Measurements from ENCODE around the gene NID1.
"Not testable (repeated sequence)": the region's sequence is repeated elsewhere in the genome, so short reads cannot be mapped to it uniquely, and the experiment has no call there.

The NID1 gene

DNA sequence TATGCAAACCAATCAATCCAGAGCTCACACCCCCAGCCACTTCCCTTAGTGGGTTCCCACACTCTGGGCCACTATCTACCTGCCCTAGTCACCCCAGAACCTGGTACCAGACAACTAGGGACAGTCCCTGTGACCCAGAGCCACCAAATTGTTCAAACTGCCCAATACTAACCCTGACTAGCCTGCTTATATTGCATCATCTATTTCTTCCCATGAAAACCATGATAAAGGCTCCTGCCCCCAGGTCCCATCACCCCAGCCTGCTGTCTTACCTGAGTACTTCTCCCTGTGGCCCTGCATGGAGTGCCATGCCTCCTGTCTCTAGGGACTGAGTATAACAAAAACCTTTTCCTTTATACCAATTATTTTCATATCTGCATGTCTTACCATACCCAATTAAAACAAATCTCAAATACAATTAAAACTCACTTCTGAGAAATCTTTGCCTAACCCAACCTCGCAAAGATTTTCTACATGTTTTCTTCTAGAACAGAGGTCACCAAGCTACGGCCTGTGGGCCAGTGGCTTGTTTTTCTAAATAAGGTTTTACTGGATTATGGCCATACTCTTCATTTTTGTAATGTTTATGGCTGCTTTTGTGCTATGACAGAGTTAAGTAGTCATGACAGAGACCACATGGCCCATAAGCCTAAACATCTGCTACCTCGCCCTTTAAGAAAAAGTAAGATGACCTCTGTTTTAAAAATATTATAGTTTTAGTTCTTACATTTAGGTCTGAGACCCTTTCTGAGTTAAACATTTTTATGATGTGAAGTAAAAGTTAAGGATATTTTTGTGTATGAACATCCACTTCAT lies 31.0 kb upstream of the NID1 start:
- no peak for DNase-seq

DNA sequence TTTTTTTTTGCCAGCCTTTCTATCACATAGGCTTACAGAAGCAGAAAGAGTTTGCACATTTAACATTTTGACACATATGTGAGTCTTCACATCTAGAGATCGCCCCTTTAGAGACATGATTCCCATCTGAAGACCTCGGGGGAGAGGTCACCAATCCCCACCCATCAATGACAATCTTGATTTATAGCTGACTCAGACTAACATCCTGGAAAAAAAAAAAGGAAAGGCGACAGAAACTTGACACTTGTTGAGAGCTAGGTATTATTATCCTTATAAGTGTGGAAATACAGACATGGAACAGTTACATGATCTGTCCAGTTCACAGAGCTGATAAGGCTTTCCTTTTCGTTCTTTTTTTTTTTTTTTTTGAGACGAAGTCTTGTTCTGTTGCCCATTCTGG lies 28.0 kb upstream of the NID1 start:
- no peak for DNase-seq

DNA sequence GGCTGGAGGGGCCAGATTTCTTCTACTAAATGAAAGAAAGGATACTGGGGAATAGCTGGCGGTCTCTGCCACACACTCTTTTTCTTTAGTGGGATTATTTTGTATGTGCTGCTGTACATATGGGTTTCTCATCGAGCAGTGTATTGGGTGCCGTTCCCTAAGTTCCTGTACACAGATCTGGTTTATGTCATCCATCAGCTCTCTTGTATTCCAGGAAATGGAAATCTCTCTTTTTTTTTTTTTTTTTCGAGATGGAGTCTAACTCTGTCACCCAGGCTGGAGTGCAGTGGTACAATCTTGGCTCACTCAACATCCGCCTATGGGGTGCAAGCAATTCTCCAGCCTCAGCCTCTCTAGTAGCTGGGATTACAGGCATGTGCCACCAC lies 27.0 kb upstream of the NID1 start:
- DNase-seq: no peak

DNA sequence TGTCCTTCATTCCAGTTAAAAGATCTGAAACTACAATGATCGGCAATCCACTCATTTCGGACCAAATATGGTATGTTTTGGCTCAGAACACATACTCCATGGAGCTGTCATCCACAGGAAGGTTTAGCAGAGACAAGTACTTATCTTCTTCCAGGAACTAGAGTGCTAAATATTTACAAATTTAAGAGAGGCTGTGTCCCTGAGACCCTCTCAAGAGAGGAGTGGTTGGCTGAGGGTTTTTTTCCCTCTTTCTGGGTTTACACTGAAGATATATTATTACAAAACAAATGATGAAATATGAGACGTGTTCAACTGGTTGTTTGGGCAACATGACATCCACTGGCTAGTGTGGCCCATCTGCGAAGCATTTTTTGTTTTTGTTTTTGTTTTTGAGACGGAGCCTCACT lies 25.9 kb upstream of the NID1 start:
- no peak for DNase-seq

DNA sequence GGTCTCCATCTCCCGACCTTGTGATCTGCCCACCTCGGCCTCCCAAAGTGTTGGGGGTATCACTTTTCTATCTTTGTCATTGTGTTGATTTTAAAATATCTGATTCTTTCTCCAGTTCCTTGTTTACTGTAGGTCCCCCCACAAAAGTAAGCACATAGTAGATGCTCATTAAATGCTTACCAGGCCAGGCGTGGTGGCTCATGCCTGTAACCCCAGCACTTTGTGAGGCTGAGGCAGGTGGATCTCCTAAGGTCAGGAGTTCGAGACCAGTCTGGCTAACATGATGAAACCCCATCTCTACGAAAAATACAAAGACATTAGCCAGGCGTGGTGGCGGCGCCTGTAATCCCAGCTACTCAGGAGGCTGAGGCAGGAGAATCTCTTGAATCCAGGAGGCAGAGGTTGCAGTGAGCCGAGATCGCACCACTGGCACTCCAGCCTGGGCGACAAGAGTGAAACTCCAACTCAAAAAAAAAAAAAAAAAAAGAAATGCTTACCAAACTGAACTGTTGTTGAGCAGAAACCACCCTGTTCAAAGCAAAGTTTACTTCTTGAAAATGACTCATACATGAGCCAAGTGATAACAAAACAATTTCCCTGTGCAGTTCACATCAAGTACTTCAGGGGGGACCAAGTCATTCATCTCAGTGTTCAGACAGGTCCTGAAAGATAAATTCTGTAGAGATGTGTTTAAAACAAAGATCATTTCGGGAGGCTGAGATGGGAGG lies 24.3 kb upstream of the NID1 start:
- no peak for DNase-seq

DNA sequence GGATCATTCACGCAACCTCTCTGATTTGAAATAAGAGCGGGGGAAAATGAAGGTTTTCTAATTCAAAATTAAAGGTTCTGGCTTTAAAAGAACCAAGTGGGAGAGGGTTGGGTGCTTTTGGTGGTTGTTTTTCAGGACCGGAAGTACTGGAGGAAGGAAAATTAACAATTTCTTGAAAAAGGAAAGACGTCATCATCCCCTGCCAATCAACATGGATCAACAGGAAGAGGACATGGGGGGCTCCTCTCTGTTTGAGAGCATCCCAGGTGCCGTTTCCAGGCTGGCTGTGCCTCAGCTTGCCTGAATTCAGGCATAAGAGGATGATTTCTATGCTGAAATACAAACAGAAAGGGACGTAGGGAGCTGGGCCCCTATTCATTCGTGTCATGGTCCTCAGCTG lies 21.6 kb upstream of the NID1 start:
- no peak for DNase-seq

DNA sequence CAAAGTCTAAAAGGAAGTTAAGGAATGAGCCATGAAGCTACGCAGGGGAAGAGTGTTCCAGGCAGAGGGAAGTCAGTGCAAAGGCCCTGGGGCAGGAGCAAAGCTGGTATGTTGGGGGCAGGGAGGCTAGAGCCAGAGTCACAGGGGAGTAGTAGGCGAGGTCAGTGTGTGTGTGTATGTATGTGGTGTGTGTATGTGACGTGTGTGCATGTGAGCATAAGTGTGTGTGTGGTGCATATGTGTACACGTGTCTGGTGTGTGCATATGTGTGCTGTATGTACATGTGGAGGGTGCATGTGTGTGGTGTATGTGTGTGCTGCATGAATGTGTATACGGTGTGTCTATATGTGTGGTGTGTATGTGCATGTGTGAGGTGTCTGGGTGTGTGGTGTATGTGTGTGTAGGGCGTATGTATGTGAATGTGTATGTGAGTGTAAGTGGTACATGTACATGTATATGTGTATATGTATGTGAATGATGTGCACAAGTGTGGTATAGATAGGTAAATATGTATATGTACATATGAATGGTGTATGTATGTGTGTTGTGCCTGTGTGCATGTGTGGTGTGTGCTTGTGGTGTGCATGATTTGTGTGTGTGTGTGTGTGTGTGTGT lies 20.8 kb upstream of the NID1 start:
- no peak for DNase-seq

DNA sequence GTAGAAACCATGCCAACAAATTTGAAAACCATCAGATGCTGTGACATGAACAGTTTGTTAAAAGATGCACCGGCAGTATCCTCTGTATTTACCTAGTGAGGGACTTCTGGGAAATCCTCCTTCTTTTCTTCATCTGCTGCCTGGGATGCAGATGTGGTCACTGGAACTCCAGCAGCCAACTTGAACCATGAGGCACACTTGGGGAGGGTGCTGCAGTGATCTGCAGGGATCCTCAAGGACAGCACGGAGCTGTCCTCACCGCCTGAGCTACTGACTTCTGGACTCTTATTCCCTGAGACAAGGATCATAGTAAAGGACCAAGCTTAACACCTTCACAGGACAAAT lies 19.5 kb upstream of the NID1 start:
- no peak for DNase-seq

DNA sequence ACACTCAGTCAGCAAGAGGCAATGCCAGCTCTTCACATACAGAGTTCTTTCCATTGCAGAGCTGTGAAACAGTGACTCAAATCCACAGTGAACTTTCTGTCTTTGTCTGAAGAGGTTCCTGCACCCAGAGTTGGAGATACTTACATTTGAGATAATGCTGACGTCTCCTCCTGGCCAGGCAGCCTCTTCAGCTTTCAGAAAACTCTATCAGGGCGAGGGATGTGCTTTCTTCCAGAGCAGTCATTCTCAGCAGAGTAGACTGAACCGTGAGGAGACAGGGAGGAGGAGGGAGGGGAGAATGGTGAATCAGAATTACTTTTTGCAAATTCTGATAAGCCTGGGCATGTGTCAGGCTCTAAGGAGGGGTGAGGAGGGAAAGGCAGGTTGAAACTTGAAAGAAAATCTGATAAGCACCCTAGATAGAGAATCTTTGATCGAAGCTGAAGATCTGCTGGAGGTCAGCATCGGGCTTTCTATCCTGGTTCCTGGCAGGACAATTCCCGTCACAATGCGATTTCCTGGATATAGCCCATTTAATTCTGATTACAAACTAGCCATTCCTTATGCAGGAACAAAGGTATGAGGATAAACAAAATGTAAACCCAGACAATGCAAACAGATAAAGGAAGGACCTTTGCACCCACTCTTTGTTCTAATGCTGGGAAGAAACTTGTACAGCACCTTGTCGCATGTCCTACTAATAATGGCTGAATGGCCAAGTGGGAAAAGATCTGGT lies 18.9 kb upstream of the NID1 start:
- DNase-seq: no peak

DNA sequence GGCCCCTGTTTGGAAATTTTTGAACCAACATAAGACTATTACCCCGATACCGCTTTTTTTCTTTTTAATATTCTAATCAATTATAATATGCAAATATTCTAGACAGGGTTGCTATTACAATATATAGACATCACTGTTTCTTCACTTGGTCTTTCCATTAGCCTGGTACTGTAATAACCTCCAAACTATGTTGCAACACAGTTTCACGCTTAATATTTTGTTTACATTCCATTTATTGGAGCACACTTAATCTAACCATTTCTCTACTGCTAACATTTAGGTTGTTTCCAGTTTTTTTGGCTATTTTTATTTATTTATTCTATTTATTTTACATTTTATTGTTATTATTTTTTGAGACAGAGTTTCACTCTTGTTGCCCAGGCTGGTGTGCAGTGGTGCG lies 17.6 kb upstream of the NID1 start:
- DNase-seq: no peak

DNA sequence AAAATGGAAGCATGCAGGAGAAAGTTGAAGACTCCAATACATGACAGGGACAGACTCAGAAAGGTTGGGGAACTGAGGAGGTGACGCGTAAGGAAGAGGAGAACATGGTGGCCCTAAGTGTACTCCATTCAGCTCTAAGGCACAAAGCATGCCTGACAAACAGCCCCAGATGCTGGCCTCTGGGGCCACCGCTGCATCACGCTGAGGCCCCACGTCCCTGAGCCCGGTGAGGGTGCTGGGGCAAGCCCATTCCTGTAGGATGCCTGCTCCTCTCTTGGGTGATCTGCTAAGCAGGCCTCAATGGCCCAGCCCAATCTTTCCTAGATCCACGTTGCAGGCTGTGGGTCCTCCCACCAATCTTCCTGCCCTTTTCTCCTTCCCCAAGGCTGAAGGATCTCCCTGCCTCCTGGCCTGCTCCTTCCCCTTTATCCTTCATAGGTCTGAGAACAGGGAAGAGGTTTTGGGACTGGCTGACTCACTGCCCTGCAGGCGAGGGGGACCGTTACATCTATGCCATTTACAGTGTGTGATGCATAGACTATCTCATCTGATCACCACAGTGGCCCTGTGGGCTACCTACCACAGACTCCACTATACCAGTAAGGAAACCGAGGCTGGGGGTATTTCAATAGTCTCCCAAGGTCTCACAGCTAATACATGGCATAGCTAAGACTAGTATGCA lies 16.8 kb upstream of the NID1 start:
- no peak for DNase-seq

DNA sequence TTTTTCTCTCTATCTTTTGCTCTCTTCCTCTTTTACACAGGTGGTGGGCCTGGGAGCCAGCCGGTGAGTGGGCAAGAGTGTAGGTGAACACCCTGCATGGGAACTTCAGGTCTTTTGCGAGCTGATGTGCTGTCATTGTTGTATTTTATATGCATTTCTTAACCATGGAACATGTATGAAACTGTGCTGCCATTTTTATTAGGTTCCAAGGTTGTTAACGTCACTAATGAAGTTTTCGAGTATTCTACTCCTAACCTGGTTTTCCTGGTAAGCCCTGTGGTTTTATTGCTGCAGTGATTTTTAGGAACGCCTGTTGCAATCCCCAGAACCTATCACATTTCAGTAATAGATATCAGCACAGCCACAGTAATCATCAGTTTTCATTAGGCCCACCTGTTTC lies 14.8 kb upstream of the NID1 start:
- DNase-seq: no peak

DNA sequence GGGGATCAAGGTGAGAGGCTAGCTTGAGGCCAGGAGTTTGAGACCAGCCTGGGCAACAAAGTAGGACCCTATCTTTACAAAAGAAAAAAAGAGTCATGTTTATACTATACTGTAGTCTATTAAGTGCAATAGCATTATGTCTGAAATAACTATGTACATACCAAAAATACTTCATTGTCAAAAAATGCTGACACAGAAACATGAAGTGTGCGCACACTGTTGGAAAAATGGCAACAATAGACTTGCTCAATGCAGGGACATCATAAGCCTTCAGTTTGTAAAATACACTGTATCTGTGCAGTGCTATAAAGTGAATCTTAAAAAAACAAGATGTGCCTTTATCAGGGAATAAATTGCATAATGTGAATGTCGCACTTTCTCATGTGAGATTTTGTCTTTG lies 14.1 kb upstream of the NID1 start:
- DNase-seq: no peak

DNA sequence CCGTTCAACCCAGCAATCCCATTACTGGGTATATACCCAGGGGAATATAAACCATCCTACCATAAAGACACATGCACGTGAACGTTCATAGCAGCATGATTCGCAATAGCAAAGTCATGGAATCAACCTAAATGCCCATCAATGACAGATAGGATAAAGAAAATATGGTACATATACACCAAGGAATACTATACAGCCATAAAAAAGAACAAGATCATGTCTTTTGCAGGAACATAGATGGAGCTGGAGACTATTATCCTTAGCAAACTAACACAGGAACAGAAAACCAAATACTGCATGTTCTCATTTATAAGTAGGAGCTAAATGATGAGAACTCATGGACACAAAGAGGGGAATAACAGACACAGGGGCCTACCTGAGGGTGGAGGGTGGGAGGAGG lies 13.2 kb upstream of the NID1 start:
- DNase-seq: not testable (repeated sequence)

DNA sequence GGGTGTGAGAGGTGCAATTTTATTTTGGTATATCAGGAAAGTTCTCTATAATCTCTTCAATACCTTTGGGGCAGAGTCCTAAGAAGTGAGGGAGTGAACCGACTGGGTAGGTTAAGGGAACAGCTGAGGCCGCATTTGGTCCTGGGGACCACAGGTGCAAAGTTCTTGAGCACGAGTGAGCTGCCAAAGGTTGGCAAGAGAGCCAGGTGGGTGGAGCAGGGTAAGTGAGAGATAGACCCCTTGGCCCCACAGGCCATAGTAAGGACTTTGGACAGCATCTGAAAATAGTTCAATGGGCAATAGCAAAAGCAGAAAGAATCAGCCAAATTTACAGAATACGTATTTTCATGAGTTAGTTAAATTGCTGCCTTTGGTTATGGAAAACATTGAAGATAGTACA lies 11.0 kb upstream of the NID1 start:
- DNase-seq: no peak

DNA sequence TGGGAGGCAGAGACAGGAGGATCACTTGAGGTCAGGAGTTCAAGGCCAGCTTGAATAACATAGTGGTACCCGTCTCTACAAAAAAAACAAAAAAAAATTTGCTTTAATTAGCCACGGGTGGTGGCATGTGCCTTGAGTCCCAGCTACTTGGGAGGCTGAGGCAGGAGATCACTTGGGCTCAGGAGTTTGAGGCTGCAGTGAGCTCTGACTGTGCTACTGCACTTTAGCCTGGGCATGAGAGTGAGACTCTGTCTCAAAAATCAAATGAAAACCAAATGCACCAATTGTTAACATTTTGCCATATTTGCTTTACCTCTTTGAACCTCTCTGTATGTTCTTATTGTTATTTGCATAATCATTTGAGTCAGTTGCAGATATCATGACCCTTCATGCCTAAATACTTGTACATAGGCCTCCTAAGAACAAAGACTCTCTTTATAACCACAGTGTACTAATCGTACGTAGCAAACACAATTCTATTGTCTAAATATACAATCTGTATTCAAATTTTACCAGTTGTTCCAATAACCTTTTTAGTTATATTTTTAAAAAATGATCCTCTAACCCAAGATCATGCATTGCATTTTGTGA lies 8.5 kb upstream of the NID1 start:
- no peak for DNase-seq

DNA sequence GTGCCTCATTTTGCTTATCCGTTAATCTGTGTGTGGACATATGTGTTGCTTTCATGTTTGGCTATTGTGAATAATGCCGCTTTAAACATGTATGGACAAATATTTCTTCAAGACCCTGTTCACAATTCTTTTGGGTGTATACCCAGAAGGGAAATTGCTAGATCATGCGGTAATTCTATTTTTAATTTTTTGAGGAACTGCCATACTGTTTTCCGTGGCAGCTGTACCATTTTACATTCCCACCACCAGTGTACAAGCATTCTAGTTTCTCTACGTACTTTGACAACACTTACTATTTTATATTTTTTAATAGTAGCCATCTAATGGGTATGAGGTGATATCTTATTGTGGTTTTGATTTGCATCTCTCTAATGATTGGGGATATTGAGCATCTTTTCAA lies 7.1 kb upstream of the NID1 start:
- no peak for DNase-seq

DNA sequence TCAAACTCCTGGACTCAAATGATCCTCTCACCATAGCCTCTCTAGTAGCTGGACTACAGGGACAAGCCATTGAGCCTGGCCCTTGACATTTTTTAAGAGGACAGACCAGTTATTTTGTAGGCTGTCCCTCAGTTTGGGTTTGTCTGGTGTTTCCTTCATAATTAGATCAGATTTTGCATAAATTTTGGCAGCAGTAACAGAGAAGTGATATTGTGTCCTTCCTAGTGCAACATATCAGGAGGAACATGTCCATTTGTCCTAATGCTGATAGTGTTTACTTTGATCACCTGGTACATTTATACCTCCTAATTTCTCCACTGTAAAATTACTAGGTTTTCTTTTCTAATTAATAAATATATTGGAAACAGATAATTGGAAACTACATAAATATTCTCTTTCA lies 5.9 kb upstream of the NID1 start:
- DNase-seq: no peak

DNA sequence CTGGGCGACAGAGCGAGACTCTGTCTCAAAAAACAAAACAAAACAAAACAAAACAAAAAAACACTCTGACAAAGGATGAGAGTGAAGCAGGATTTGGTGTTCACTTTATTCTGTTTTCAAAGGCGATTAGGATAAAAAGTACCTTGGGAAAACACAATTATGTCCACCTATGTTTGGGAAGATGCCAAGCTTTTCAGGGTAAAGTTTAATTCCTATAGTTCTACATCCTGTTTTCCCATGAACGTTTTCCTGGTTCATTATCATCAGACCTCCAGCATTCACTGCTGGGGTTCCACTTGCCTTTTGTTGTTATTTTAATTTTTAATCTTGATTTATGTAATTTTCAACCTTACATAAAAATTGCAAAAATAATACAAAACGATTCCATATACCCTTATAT lies 4.9 kb upstream of the NID1 start:
- no peak for DNase-seq

DNA sequence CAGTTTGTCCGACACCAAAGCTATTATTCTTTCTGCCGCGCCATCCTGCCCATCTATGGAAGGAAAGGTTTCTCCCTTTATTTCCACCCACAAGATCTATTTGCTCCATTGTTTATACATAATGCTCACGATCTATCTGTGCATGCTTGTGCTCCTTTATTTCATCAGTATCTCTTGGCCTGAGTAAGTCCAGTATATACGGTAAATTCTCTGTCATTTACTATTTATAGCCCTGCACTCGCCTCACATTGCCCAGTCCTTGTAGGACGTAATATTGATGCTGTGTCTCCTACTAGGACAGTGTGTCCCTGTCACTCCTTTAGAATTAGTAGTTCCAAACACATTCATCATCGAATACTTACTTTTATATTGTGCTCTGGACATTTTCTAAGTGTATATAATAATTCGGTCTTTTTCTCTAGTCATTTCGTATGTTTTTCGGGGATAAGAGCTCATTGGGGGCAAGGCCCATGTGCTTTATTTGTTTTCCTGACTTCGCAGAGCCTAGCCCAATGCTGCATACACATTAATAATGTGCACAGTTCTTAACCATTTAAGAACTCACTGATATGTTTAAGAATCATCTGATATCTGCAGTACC lies 3.1 kb upstream of the NID1 start:
- no peak for DNase-seq

DNA sequence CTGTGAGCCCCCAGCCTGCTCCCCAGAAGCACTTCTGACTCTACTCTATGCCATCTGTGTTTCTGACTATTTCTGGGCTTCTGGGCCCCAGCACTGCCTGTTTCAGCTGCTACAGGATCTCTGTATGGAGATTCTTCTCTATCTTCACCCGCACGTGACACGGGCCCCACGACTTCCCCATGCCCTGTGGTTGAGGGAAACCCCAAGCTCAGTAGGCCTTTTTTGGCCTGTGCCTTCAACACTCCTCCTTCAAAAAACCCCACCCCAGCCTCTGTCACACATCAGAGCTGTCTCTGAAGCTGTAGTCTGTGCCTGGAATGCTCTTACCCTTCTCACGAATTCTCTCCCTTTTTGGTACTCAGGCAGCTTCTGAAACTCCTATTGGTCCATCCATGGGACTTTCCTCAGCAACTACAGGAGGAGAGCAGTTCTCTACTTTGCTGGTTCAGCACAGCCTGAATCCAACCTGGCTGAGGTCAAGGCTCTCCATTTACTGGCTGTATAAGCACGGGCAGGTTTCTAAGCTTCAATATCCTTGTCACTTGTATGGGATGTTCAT lies 2.0 kb upstream of the NID1 start:
- peak; percentile 53 for DNase-seq

DNA sequence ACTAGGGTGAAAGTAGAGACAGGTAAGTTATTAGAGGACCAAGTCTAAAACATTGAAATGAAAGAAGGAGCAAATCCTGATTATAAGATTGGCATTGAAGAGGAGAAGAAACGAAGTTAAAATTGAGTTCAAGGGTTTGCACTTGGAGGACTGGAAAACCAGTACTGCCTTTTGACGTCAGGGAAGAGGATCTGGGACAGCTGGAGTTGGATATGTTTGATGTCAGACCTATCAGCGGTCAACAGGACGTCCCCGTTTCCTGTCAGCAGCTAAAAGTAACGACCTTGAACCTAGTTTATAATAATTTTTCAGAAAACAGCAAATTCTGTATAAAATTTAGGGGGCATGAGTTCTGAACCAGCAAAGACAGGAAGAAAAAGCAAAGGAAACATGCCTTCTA lies 1.2 kb upstream of the NID1 start:
- DNase-seq: no peak

Data from CD4-positive, alpha-beta T cell treated with Interleukin-6 for 4 hours (primary cell).